Spleen (tissue), 11 donors: ENCODE measurements around the gene MAP3K7CL. TPM values are rescaled to one million over a fixed set of nuclear protein-coding genes. Genes with fewer than 3 reads are reported as not detected.
A peak's percentile ranks its signal among the peaks of the same experiment; 100 is the strongest.

Experiments
- DNase-seq: peaks from one replicate; pipeline ENCODE4 v3.0.0-alpha.2; 2020
- H3K27ac ChIP-seq, 8 donors: fragments of 200-600 bp; sonication (generic) in 7 of 8; 1 replicate in 4 of 8; 2 replicates in 4 of 8; pipeline versions ENCODE4 v1.5.0 to v1.8.0; 2016 to 2021; ENCODE audit warnings: inconsistent platforms in 4 of 8, mild to moderate bottlenecking in 4 of 8, moderate library complexity in 1 of 8
- H3K27me3 ChIP-seq, 7 donors: fragments of 200-600 bp; sonication (generic) in 6 of 7; replicated peaks in 1 of 7; 1 replicate in 4 of 7; 2 replicates in 3 of 7; pipeline versions ENCODE4 v1.5.0 to v1.8.0; 2016 to 2021; ENCODE audit warnings: inconsistent platforms in 3 of 7, mild to moderate bottlenecking in 1 of 7
- H3K36me3 ChIP-seq, 6 donors: fragments of 200-600 bp; sonication (generic) in 5 of 6; 1 replicate in 4 of 6; 2 replicates in 2 of 6; pipeline versions ENCODE4 v1.5.0 to v1.8.0; 2016 to 2021; ENCODE audit warnings: inconsistent platforms in 2 of 6
- H3K4me1 ChIP-seq, 6 donors: fragments of 200-600 bp; sonication (generic) in 5 of 6; 1 replicate in 3 of 6; 2 replicates in 3 of 6; pipeline versions ENCODE4 v1.5.0 to v1.8.0; 2016 to 2021; ENCODE audit warnings: inconsistent platforms in 3 of 6
- H3K4me3 ChIP-seq, 8 donors: fragments of 200-600 bp; sonication (generic) in 7 of 8; 1 replicate in 4 of 8; 2 replicates in 4 of 8; pipeline versions ENCODE4 v1.5.0 to v1.8.0; 2016 to 2021; ENCODE audit warnings: inconsistent platforms in 4 of 8, mild to moderate bottlenecking in 4 of 8, moderate library complexity in 2 of 8
- H3K9me3 ChIP-seq, 8 donors: fragments of 200-600 bp; sonication (generic) in 7 of 8; 1 replicate in 4 of 8; 2 replicates in 4 of 8; pipeline versions ENCODE4 v1.5.0 to v1.8.0; 2016 to 2021; ENCODE audit warnings: inconsistent platforms in 4 of 8
- CTCF ChIP-seq, 11 experiments: fragments of 200-600 bp in 7 of 11; fragments of 450-650 bp in 4 of 11; sonication (generic) in 4 of 11; IDR thresholded peaks in 8 of 11; conservative IDR thresholded peaks in 3 of 11; 1 replicate in 7 of 11; 2 replicates in 4 of 11; pipeline versions ENCODE4 v1.4.0 to v1.8.0; 2016 to 2021; ENCODE audit warnings: antibody characterized with exemption in 11 of 11, inconsistent platforms in 4 of 11, mild to moderate bottlenecking in 1 of 11
- POLR2A ChIP-seq, 3 donors: fragments of 450-650 bp; IDR thresholded peaks; one replicate each; pipeline ENCODE4 v1.5.1; 2017; ENCODE audit warnings: antibody characterized with exemption in 3 of 3, mild to moderate bottlenecking in 1 of 3
- POLR2AphosphoS5 ChIP-seq, 3 donors: sonication (generic); formaldehyde crosslinking; IDR thresholded peaks; one replicate each; pipeline ENCODE4 v1.5.1; 2017; ENCODE audit warnings: antibody characterized with exemption in 3 of 3
- WGBS, 5 donors: extraction: QIAGEN DNeasy Blood & Tissue Kit in 3 of 5; methylation state at CpG; one replicate each; pipeline versions ENCODE4 v1.1.5 to v1.1.7; 2013 to 2018; 5-methylcytosine and 5-hydroxymethylcytosine counted together
- intact Hi-C: fragments of 100-400 bp; cut with DNase I; formaldehyde crosslinking; loops from one replicate; pipeline ENCODE4 v1.15.0; 2023; ENCODE audit warnings: low total_unique reads
- polyA plus RNA-seq, 3 donors: library from polyadenylated mRNA; stranded (reverse); fragments of 200-250 nt; gene quantifications; one replicate each; pipeline ENCODE4 v1.2.1, GENCODE V29; 2013
- total RNA-seq, 7 donors: library from RNA; depleted of rRNA in 3 of 7; stranded (reverse); fragments of >200 nt in 3 of 7; fragmentation: NEBNext Ultra II Directional in 4 of 7; extraction: Animal tissue kit (Norgen Biotek cat#: 25700) in 4 of 7; gene quantifications; one replicate each; pipeline versions ENCODE4 v1.1.0 to v1.2.1, GENCODE V29; 2016 to 2021
- donor health status: healthy with polysubstance abuse.
- donor health status: DM: no; HTN: no; CAD: no; lungs with moderate emphysema.
- donor health status: DM: no; HTN: no; CAD: no.
- donor health status: Bipolar disorder and iron deficiency.
- donor health status: healthy.
- donor health status: DM: no; HTN: no; CAD: no.
- donor health status: DM: yes; HTN: yes; CAD: no.

Gene MAP3K7CL
- total and polyA plus RNA-seq, 10 donors, result 6.9 to 24.3 (median 12.4) TPM

GRCh38 chr21:29189353-29189752 lies 58.9 kb downstream of the MAP3K7CL start:
- no peak for DNase-seq
- intact Hi-C loops, result no loop called here

GRCh38 chr21:29190923-29191331 lies 60.5 kb downstream of the MAP3K7CL start:
- WGBS, 5 donors, result 48 to 77% (median 63%) methylated on average over 2 of the region's 2 CpGs
- no peak for TF ChIP-seq POLR2A (IDR thresholded peaks at IDR 0.05)
- TF ChIP-seq POLR2AphosphoS5 (IDR thresholded peaks at IDR 0.05), result peak in 1 of 3 donors; percentile 8
- Histone ChIP-seq H3K27ac (peak overlapping the region in 7 of 8 donors; percentile 24 to 88 (median 75)), H3K27me3 (no peaks in the 10 kb centered on the region), H3K9me3 (no peaks in the 10 kb centered on the region), H3K4me1 (peaks cover 2 to 48% (median 14%) of the 10 kb centered on the region in 6 donors), H3K4me3 (peak overlapping the region in 1 of 8 donors; percentile 27), H3K36me3 (no peaks in the 10 kb centered on the region)
- DNase-seq, result no peak
- intact Hi-C loops, result no loop called here

More at GRCh38 chr21:29189353-29189752, 58.9 kb downstream of the MAP3K7CL start:
- TF ChIP-seq CTCF (IDR thresholded peaks at IDR 0.05 in 8 of 11, conservative IDR thresholded peaks at IDR 0.05 in 3 of 11), result no peak
- no peak for TF ChIP-seq POLR2A (IDR thresholded peaks at IDR 0.05)
- no peak for TF ChIP-seq POLR2AphosphoS5 (IDR thresholded peaks at IDR 0.05)
- Histone ChIP-seq H3K27ac (peak overlapping the region in 1 of 8 donors; percentile 88), H3K27me3 (no peaks in the 10 kb centered on the region), H3K4me3 (no peak overlapping the region), H3K36me3 (no peaks in the 10 kb centered on the region), H3K9me3 (no peaks in the 10 kb centered on the region), H3K4me1 (peaks cover 0 to 43% (median 8%) of the 10 kb centered on the region in 6 donors)
- WGBS, 5 donors, result 91 to 100% (median 93%) methylated on average over 2 of the region's 2 CpGs

GRCh38 chr21:29193072-29193471 lies 62.6 kb downstream of the MAP3K7CL start:
- H3K4me1 ChIP-seq, result peaks cover 2 to 57% (median 26%) of the 10 kb centered on the region in 6 donors
- no peaks in the 10 kb centered on the region for H3K27me3 ChIP-seq
- peak overlapping the region in 1 of 8 donors; percentile 88 for H3K27ac ChIP-seq
- H3K36me3 ChIP-seq, result no peaks in the 10 kb centered on the region
- WGBS, 5 donors, result 43 to 78% (median 66%) methylated on average over 10 of the region's 10 CpGs
- intact Hi-C loops, result no loop called here
- H3K9me3 ChIP-seq, result peaks cover 0 to 7% (median 0%) of the 10 kb centered on the region in 8 donors
- H3K4me3 ChIP-seq, result peak overlapping the region in 1 of 8 donors; percentile 11
- DNase-seq, result no peak
- TF ChIP-seq POLR2AphosphoS5 (IDR thresholded peaks at IDR 0.05) (no peak), POLR2A (IDR thresholded peaks at IDR 0.05) (no peak), CTCF (IDR thresholded peaks at IDR 0.05 in 8 of 11, conservative IDR thresholded peaks at IDR 0.05 in 3 of 11) (no peak)

- intact Hi-C loops, result no loop called here
- H3K4me1 ChIP-seq, result peaks cover 2 to 57% (median 26%) of the 10 kb centered on the region in 6 donors
- WGBS, 5 donors, result 84 to 92% (median 88%) methylated on average over 6 of the region's 6 CpGs
- TF ChIP-seq CTCF (IDR thresholded peaks at IDR 0.05 in 8 of 11, conservative IDR thresholded peaks at IDR 0.05 in 3 of 11) (no peak), POLR2AphosphoS5 (IDR thresholded peaks at IDR 0.05) (no peak), POLR2A (IDR thresholded peaks at IDR 0.05) (no peak)
- no peaks in the 10 kb centered on the region for H3K36me3 ChIP-seq
- DNase-seq, result no peak
- H3K9me3 ChIP-seq, result peaks cover 0 to 15% (median 4%) of the 10 kb centered on the region in 8 donors
- no peaks in the 10 kb centered on the region for H3K27me3 ChIP-seq
- no peak overlapping the region for H3K4me3 ChIP-seq
- H3K27ac ChIP-seq, result peak overlapping the region in 1 of 8 donors; percentile 88
Observed at GRCh38 chr21:29193901-29194300, 63.5 kb downstream of the MAP3K7CL start.
